ENCODE results near the gene BPIFB6.

Gene BPIFB6

DNA sequence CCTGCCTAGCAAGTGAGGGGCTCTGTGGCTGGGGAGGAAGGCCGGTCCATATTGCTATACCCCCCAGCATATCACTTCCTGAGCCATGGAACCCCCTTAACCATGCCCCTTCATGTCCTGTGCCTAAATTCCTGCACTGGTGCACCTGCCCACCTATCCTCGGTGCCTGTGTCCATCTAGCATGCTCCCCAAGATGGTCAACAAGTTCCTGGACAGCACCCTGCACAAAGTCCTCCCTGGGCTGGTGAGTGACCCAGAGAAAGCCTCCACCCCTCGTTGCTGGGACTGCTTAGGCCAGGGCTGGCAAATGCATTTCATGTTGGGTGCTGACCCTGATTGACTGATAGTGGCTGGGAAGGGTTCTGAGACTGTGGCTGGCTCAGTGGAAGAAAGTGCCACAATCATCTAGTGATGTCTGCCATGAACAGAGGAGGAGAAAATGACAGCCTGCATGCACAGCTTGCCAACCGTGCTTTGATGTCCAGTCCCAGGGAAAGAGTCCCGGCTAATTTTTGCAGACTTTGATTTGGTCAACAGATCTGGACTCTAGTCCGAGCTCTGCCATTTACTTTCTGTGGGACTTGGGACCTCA lies 3.5 kb downstream of the BPIFB6 start:
- H3K9ac ChIP-seq (ENCODE audit: low read length): no peak overlapping the region
- no peak overlapping the region for H3K27ac ChIP-seq (ENCODE audit: low read length)
- no peak overlapping the region for H3K4me3 ChIP-seq (ENCODE audit: low read length)
- H2AFZ ChIP-seq (ENCODE audit: low read length): no peak overlapping the region
- H3K9me2 ChIP-seq (replicated peaks; ENCODE audit: insufficient read depth, low read length): no peaks in the 10 kb centered on the region
- H3K4me2 ChIP-seq (ENCODE audit: low read depth, low read length): no peak overlapping the region
- DNase-seq: no peak
- no peaks in the 10 kb centered on the region for H3K4me1 ChIP-seq (ENCODE audit: low read length)
- H3K27me3 ChIP-seq (replicated peaks; ENCODE audit: insufficient read depth, low read length): peaks cover 51% of the 10 kb centered on the region
- no peaks in the 10 kb centered on the region for H3K9me3 ChIP-seq (replicated peaks; ENCODE audit: insufficient read depth, low read length)
- H3K79me2 ChIP-seq (ENCODE audit: low read length): no peaks in the 10 kb centered on the region
- H4K20me1 ChIP-seq (ENCODE audit: insufficient read depth, low read length): no peaks in the 10 kb centered on the region
- H3F3A ChIP-seq (ENCODE audit: insufficient read depth, low read length): no peaks in the 10 kb centered on the region
- no peaks in the 10 kb centered on the region for H3K36me3 ChIP-seq (replicated peaks; ENCODE audit: insufficient read depth, low read length)
- TF ChIP-seq EZH2phosphoT487 (IDR thresholded peaks at IDR 0.05; ENCODE audit: low read length) (no peak), EZH2 (optimal IDR thresholded peaks at IDR 0.05; ENCODE audit: low read depth, low read length) (no peak)
- TF ChIP-seq, protein P1, sequence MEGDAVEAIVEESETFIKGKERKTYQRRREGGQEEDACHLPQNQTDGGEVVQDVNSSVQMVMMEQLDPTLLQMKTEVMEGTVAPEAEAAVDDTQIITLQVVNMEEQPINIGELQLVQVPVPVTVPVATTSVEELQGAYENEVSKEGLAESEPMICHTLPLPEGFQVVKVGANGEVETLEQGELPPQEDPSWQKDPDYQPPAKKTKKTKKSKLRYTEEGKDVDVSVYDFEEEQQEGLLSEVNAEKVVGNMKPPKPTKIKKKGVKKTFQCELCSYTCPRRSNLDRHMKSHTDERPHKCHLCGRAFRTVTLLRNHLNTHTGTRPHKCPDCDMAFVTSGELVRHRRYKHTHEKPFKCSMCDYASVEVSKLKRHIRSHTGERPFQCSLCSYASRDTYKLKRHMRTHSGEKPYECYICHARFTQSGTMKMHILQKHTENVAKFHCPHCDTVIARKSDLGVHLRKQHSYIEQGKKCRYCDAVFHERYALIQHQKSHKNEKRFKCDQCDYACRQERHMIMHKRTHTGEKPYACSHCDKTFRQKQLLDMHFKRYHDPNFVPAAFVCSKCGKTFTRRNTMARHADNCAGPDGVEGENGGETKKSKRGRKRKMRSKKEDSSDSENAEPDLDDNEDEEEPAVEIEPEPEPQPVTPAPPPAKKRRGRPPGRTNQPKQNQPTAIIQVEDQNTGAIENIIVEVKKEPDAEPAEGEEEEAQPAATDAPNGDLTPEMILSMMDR (IDR thresholded peaks at IDR 0.05; ENCODE audit: low read length): no peak

DNA sequence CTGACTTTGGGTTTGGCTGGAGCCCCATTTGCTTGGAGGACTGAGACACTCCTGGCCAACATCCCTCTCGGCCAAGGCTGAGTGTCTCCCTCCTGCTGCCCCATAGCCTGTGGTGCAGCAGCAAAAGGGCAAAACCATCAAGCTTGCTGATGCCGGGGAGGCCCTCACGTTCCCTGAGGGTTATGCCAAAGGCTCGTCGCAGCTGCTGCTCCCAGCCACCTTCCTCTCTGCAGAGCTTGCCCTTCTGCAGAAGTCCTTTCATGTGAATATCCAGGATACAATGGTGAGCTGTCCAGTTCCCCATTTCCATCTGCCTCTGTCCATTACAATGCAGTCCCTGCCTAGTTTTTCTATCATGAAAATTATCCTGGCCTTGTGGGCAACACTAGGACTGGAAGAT lies 6.0 kb downstream of the BPIFB6 start:
- TF ChIP-seq, protein P1 (IDR thresholded peaks at IDR 0.05; ENCODE audit: low read length): no peak
- TF ChIP-seq EZH2 (optimal IDR thresholded peaks at IDR 0.05; ENCODE audit: low read depth, low read length) (no peak), EZH2phosphoT487 (IDR thresholded peaks at IDR 0.05; ENCODE audit: low read length) (no peak)
- Histone ChIP-seq H4K20me1 (ENCODE audit: insufficient read depth, low read length) (no peaks in the 10 kb centered on the region), H3K9me3 (replicated peaks; ENCODE audit: insufficient read depth, low read length) (no peaks in the 10 kb centered on the region)

GRCh38 chr20:33038243-33038642 lies 6.8 kb downstream of the BPIFB6 start:
- H3K27ac ChIP-seq (ENCODE audit: low read length): no peak overlapping the region
- H3K4me1 ChIP-seq (ENCODE audit: low read length): no peaks in the 10 kb centered on the region
- no peak overlapping the region for H2AFZ ChIP-seq (ENCODE audit: low read length)
- H3K4me3 ChIP-seq (ENCODE audit: low read length): no peak overlapping the region
- no peaks in the 10 kb centered on the region for H3K9me2 ChIP-seq (replicated peaks; ENCODE audit: insufficient read depth, low read length)
- peaks cover 44% of the 10 kb centered on the region for H3K27me3 ChIP-seq (replicated peaks; ENCODE audit: insufficient read depth, low read length)
- no peaks in the 10 kb centered on the region for H3K9me3 ChIP-seq (replicated peaks; ENCODE audit: insufficient read depth, low read length)
- no peak overlapping the region for H3K4me2 ChIP-seq (ENCODE audit: low read depth, low read length)
- TF ChIP-seq EZH2phosphoT487 (IDR thresholded peaks at IDR 0.05; ENCODE audit: low read length): no peak
- TF ChIP-seq, protein P1 (IDR thresholded peaks at IDR 0.05; ENCODE audit: low read length): no peak
- TF ChIP-seq EZH2 (optimal IDR thresholded peaks at IDR 0.05; ENCODE audit: low read depth, low read length): no peak
- H3K9ac ChIP-seq (ENCODE audit: low read length): no peak overlapping the region
- no peaks in the 10 kb centered on the region for H3K36me3 ChIP-seq (replicated peaks; ENCODE audit: insufficient read depth, low read length)
- H3K79me2 ChIP-seq (ENCODE audit: low read length): no peaks in the 10 kb centered on the region
- no peaks in the 10 kb centered on the region for H3F3A ChIP-seq (ENCODE audit: insufficient read depth, low read length)
- H4K20me1 ChIP-seq (ENCODE audit: insufficient read depth, low read length): no peaks in the 10 kb centered on the region
- DNase-seq: no peak

More for the DNA sequence above, 6.0 kb downstream of the BPIFB6 start:
- Histone ChIP-seq H3K4me2 (ENCODE audit: low read depth, low read length) (no peak overlapping the region), H3K27ac (ENCODE audit: low read length) (no peak overlapping the region), H3K36me3 (replicated peaks; ENCODE audit: insufficient read depth, low read length) (no peaks in the 10 kb centered on the region), H3F3A (ENCODE audit: insufficient read depth, low read length) (no peaks in the 10 kb centered on the region), H3K27me3 (replicated peaks; ENCODE audit: insufficient read depth, low read length) (peaks cover 47% of the 10 kb centered on the region), H3K9me2 (replicated peaks; ENCODE audit: insufficient read depth, low read length) (no peaks in the 10 kb centered on the region), H3K79me2 (ENCODE audit: low read length) (no peaks in the 10 kb centered on the region), H3K4me3 (ENCODE audit: low read length) (no peak overlapping the region), H3K9ac (ENCODE audit: low read length) (no peak overlapping the region), H3K4me1 (ENCODE audit: low read length) (no peaks in the 10 kb centered on the region), H2AFZ (ENCODE audit: low read length) (no peak overlapping the region)
- no peak for DNase-seq

Data from MM.1S (cell line).